ENCODE measurements around the gene CTBP1.
"Not testable (repeated sequence)": the region's sequence is repeated elsewhere in the genome, so short reads cannot be mapped to it uniquely, and the experiment has no call there.

GRCh38 chr4:1237261-1237660, 11.7 kb downstream of the CTBP1 start:
- TF ChIP-seq CTCF (conservative IDR thresholded peaks at IDR 0.05; ENCODE audit: low read depth, low read length); EZH2 (IDR thresholded peaks at IDR 0.05; ENCODE audit: low read length, unreplicated experiment): not testable (repeated sequence)

All from PC-3 (cell line).